ENCODE results near the gene FAM124A.
A peak's percentile ranks its signal among the peaks of the same experiment; 100 is the strongest.

Gene FAM124A

GRCh38 chr13:51313619-51314018 lies 91.4 kb downstream of the FAM124A start:
- DNase-seq (ENCODE audit: low read depth) = no peak
- Histone ChIP-seq H3K4me1 (ENCODE audit: control insufficient read depth, insufficient read depth, low read length) (peaks cover 14% of the 10 kb centered on the region), H3K9ac (ENCODE audit: low read length) (no peak overlapping the region), H3K9me3 (ENCODE audit: control insufficient read depth, low read length) (no peaks in the 10 kb centered on the region), H3K36me3 (ENCODE audit: control insufficient read depth, insufficient read depth, low read length, severe bottlenecking) (no peaks in the 10 kb centered on the region), H3K27me3 (replicated peaks; ENCODE audit: control insufficient read depth, insufficient read depth, low read length) (no peaks in the 10 kb centered on the region), H3K4me3 (ENCODE audit: low read length) (no peak overlapping the region)

GRCh38 chr13:51317262-51317661 lies 95.1 kb downstream of the FAM124A start:
- Histone ChIP-seq H3K4me1 (ENCODE audit: control insufficient read depth, insufficient read depth, low read length) (peaks cover 14% of the 10 kb centered on the region), H3K27me3 (replicated peaks; ENCODE audit: control insufficient read depth, insufficient read depth, low read length) (no peaks in the 10 kb centered on the region), H3K9me3 (ENCODE audit: control insufficient read depth, low read length) (no peaks in the 10 kb centered on the region), H3K4me3 (ENCODE audit: low read length) (no peak overlapping the region), H3K36me3 (ENCODE audit: control insufficient read depth, insufficient read depth, low read length, severe bottlenecking) (no peaks in the 10 kb centered on the region), H3K9ac (ENCODE audit: low read length) (no peak overlapping the region)
- peak; percentile 4 for DNase-seq (ENCODE audit: low read depth)

GRCh38 chr13:51318015-51318414 lies 95.8 kb downstream of the FAM124A start:
- Histone ChIP-seq H3K27me3 (replicated peaks; ENCODE audit: control insufficient read depth, insufficient read depth, low read length) (no peaks in the 10 kb centered on the region), H3K4me3 (ENCODE audit: low read length) (no peak overlapping the region), H3K9me3 (ENCODE audit: control insufficient read depth, low read length) (no peaks in the 10 kb centered on the region), H3K36me3 (ENCODE audit: control insufficient read depth, insufficient read depth, low read length, severe bottlenecking) (no peaks in the 10 kb centered on the region), H3K9ac (ENCODE audit: low read length) (no peak overlapping the region), H3K4me1 (ENCODE audit: control insufficient read depth, insufficient read depth, low read length) (peaks cover 14% of the 10 kb centered on the region)
- DNase-seq (ENCODE audit: low read depth) = no peak

GRCh38 chr13:51318876-51319275 lies 96.7 kb downstream of the FAM124A start:
- H3K9me3 ChIP-seq (ENCODE audit: control insufficient read depth, low read length) = no peaks in the 10 kb centered on the region
- peaks cover 14% of the 10 kb centered on the region for H3K4me1 ChIP-seq (ENCODE audit: control insufficient read depth, insufficient read depth, low read length)
- H3K27me3 ChIP-seq (replicated peaks; ENCODE audit: control insufficient read depth, insufficient read depth, low read length) = no peaks in the 10 kb centered on the region
- H3K36me3 ChIP-seq (ENCODE audit: control insufficient read depth, insufficient read depth, low read length, severe bottlenecking) = no peaks in the 10 kb centered on the region
- H3K9ac ChIP-seq (ENCODE audit: low read length) = no peak overlapping the region
- H3K4me3 ChIP-seq (ENCODE audit: low read length) = no peak overlapping the region
- DNase-seq (ENCODE audit: low read depth) = no peak

GRCh38 chr13:51321836-51322235 lies 99.6 kb downstream of the FAM124A start:
- Histone ChIP-seq H3K36me3 (ENCODE audit: control insufficient read depth, insufficient read depth, low read length, severe bottlenecking) (no peaks in the 10 kb centered on the region), H3K4me3 (ENCODE audit: low read length) (no peak overlapping the region), H3K27me3 (replicated peaks; ENCODE audit: control insufficient read depth, insufficient read depth, low read length) (no peaks in the 10 kb centered on the region), H3K9ac (ENCODE audit: low read length) (no peak overlapping the region), H3K9me3 (ENCODE audit: control insufficient read depth, low read length) (no peaks in the 10 kb centered on the region), H3K4me1 (ENCODE audit: control insufficient read depth, insufficient read depth, low read length) (peaks cover 4% of the 10 kb centered on the region)
- DNase-seq (ENCODE audit: low read depth) = no peak

GRCh38 chr13:51322826-51323225 lies 100.6 kb downstream of the FAM124A start:
- Histone ChIP-seq H3K9ac (ENCODE audit: low read length) (no peak overlapping the region), H3K27me3 (replicated peaks; ENCODE audit: control insufficient read depth, insufficient read depth, low read length) (no peaks in the 10 kb centered on the region), H3K9me3 (ENCODE audit: control insufficient read depth, low read length) (no peaks in the 10 kb centered on the region), H3K4me1 (ENCODE audit: control insufficient read depth, insufficient read depth, low read length) (peaks cover 4% of the 10 kb centered on the region), H3K36me3 (ENCODE audit: control insufficient read depth, insufficient read depth, low read length, severe bottlenecking) (no peaks in the 10 kb centered on the region), H3K4me3 (ENCODE audit: low read length) (no peak overlapping the region)
- DNase-seq (ENCODE audit: low read depth) = no peak

GRCh38 chr13:51323824-51324511 lies 101.8 kb downstream of the FAM124A start:
- Histone ChIP-seq H3K4me3 (ENCODE audit: low read length) (no peak overlapping the region), H3K36me3 (ENCODE audit: control insufficient read depth, insufficient read depth, low read length, severe bottlenecking) (no peaks in the 10 kb centered on the region), H3K9ac (ENCODE audit: low read length) (no peak overlapping the region), H3K4me1 (ENCODE audit: control insufficient read depth, insufficient read depth, low read length) (peaks cover 4% of the 10 kb centered on the region), H3K9me3 (ENCODE audit: control insufficient read depth, low read length) (no peaks in the 10 kb centered on the region), H3K27me3 (replicated peaks; ENCODE audit: control insufficient read depth, insufficient read depth, low read length) (no peaks in the 10 kb centered on the region)
- DNase-seq (ENCODE audit: low read depth) = no peak

- Histone ChIP-seq H3K36me3 (ENCODE audit: control insufficient read depth, insufficient read depth, low read length, severe bottlenecking) (no peaks in the 10 kb centered on the region), H3K9me3 (ENCODE audit: control insufficient read depth, low read length) (no peaks in the 10 kb centered on the region), H3K4me3 (ENCODE audit: low read length) (no peak overlapping the region), H3K4me1 (ENCODE audit: control insufficient read depth, insufficient read depth, low read length) (peaks cover 4% of the 10 kb centered on the region), H3K27me3 (replicated peaks; ENCODE audit: control insufficient read depth, insufficient read depth, low read length) (no peaks in the 10 kb centered on the region), H3K9ac (ENCODE audit: low read length) (no peak overlapping the region)
- DNase-seq (ENCODE audit: low read depth) = no peak
Measured at GRCh38 chr13:51324714-51325420, 102.7 kb downstream of the FAM124A start.

GRCh38 chr13:51325837-51326236 lies 103.6 kb downstream of the FAM124A start:
- H3K36me3 ChIP-seq (ENCODE audit: control insufficient read depth, insufficient read depth, low read length, severe bottlenecking) = no peaks in the 10 kb centered on the region
- no peak overlapping the region for H3K4me3 ChIP-seq (ENCODE audit: low read length)
- H3K27me3 ChIP-seq (replicated peaks; ENCODE audit: control insufficient read depth, insufficient read depth, low read length) = no peaks in the 10 kb centered on the region
- H3K9me3 ChIP-seq (ENCODE audit: control insufficient read depth, low read length) = no peaks in the 10 kb centered on the region
- no peak for DNase-seq (ENCODE audit: low read depth)
- H3K9ac ChIP-seq (ENCODE audit: low read length) = no peak overlapping the region
- peaks cover 4% of the 10 kb centered on the region for H3K4me1 ChIP-seq (ENCODE audit: control insufficient read depth, insufficient read depth, low read length)

GRCh38 chr13:51326777-51327176 lies 104.6 kb downstream of the FAM124A start:
- H3K36me3 ChIP-seq (ENCODE audit: control insufficient read depth, insufficient read depth, low read length, severe bottlenecking) = no peaks in the 10 kb centered on the region
- no peak for DNase-seq (ENCODE audit: low read depth)

GRCh38 chr13:51327961-51328360 lies 105.8 kb downstream of the FAM124A start:
- no peaks in the 10 kb centered on the region for H3K36me3 ChIP-seq (ENCODE audit: control insufficient read depth, insufficient read depth, low read length, severe bottlenecking)

More at GRCh38 chr13:51326777-51327176, 104.6 kb downstream of the FAM124A start:
- no peaks in the 10 kb centered on the region for H3K9me3 ChIP-seq (ENCODE audit: control insufficient read depth, low read length)
- no peak overlapping the region for H3K9ac ChIP-seq (ENCODE audit: low read length)
- no peaks in the 10 kb centered on the region for H3K27me3 ChIP-seq (replicated peaks; ENCODE audit: control insufficient read depth, insufficient read depth, low read length)
- H3K4me1 ChIP-seq (ENCODE audit: control insufficient read depth, insufficient read depth, low read length) = peaks cover 6% of the 10 kb centered on the region
- no peak overlapping the region for H3K4me3 ChIP-seq (ENCODE audit: low read length)

More at GRCh38 chr13:51327961-51328360, 105.8 kb downstream of the FAM124A start:
- no peaks in the 10 kb centered on the region for H3K27me3 ChIP-seq (replicated peaks; ENCODE audit: control insufficient read depth, insufficient read depth, low read length)
- H3K4me1 ChIP-seq (ENCODE audit: control insufficient read depth, insufficient read depth, low read length) = peaks cover 7% of the 10 kb centered on the region
- H3K4me3 ChIP-seq (ENCODE audit: low read length) = no peak overlapping the region
- DNase-seq (ENCODE audit: low read depth) = no peak
- H3K9ac ChIP-seq (ENCODE audit: low read length) = no peak overlapping the region
- no peaks in the 10 kb centered on the region for H3K9me3 ChIP-seq (ENCODE audit: control insufficient read depth, low read length)

All from adipocyte (in vitro differentiated cells).